ENCODE measurements around the gene SPIB. TPM values are rescaled to one million over a fixed set of nuclear protein-coding genes. Genes with fewer than 3 reads are reported as not detected.

The SPIB gene
- total and polyA plus RNA-seq, 2 of the 4 experiments (the other 2 are of a cell fraction) = not detected

DNA sequence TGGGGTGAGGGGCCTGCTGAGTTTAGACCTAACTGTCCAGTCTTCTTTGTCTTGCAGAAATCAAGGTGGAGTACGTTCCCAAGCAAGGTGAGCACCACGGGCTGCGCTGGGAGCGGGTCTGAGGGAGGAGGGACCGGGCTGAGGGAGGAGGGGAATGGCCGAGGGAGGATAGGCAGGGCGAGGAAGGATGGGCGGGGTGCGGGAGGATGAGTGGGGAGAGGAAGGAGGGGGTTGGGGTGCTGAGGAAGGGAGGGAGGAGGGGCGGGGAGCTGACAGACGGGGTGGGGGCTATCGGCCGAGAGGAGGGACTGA lies 32.4 kb downstream of the SPIB start:
- no peak overlapping the region for H2BK20ac ChIP-seq (ENCODE audit: low read depth, low read length)
- H3K9me1 ChIP-seq (ENCODE audit: insufficient read depth, low read length) = no peaks in the 10 kb centered on the region
- dilution Hi-C loops (cut with HindIII; ENCODE audit: low sequenced_read_pairs, unreplicated experiment) = no loop called here
- H3K27ac ChIP-seq (ENCODE audit: insufficient read depth, low read length) = no peak overlapping the region
- H4K20me1 ChIP-seq (ENCODE audit: insufficient read depth, low read length) = no peaks in the 10 kb centered on the region
- DNase-seq (no peak), ATAC-seq (ENCODE audit: low read depth) (no peak)
- no peak overlapping the region for H3K9ac ChIP-seq (ENCODE audit: low read depth, low read length)
- POLR2A ChIA-PET (ENCODE audit: unreplicated experiment) = no interaction called here
- H3K23ac ChIP-seq (ENCODE audit: low read depth, low read length) = no peak overlapping the region
- H2BK5ac ChIP-seq (ENCODE audit: low read depth, low read length, poor library complexity, severe bottlenecking) = no peak overlapping the region
- H3K36me3 ChIP-seq (ENCODE audit: control insufficient read depth, insufficient read depth, low read length) = no peaks in the 10 kb centered on the region
- H3K18ac ChIP-seq (ENCODE audit: low read depth, low read length) = no peak overlapping the region
- in situ Hi-C loops (cut with MboI; ENCODE audit: low sequenced_read_pairs) = no loop called here
- H3K4me1 ChIP-seq (ENCODE audit: control insufficient read depth, insufficient read depth, low read length) = no peaks in the 10 kb centered on the region
- no peak overlapping the region for H4K5ac ChIP-seq (ENCODE audit: low read depth, low read length)
- no peak overlapping the region for H4K8ac ChIP-seq (ENCODE audit: low read depth in 2 of 2, low read length in 2 of 2)
- no peak overlapping the region for H3K14ac ChIP-seq (replicated peaks; ENCODE audit: low read depth, low read length)
- no peaks in the 10 kb centered on the region for H3K79me1 ChIP-seq (ENCODE audit: low read depth in 1 of 2, low read length in 2 of 2)
- no peak overlapping the region for H3K4me3 ChIP-seq (ENCODE audit: insufficient read depth, low read depth, low read length)
- no peak for TF ChIP-seq FOS (IDR thresholded peaks at IDR 0.05; ENCODE audit: low read depth, low read length)
- TF ChIP-seq RCOR1 (IDR thresholded peaks at IDR 0.05; ENCODE audit: insufficient replicate concordance, low read length) = no peak
- no peak for TF ChIP-seq MXI1 (IDR thresholded peaks at IDR 0.05; ENCODE audit: borderline replicate concordance, low read depth, low read length)
- no TSS peak for BruUV-seq (replicated peaks)
- no peak overlapping the region for H3K4me2 ChIP-seq (ENCODE audit: low read depth, low read length)
- peaks cover 2% of the 10 kb centered on the region; the same call in 1 of the 2 replicates for H3K27me3 ChIP-seq (ENCODE audit: control insufficient read depth, insufficient read depth, low read length)
- CTCF ChIA-PET = no interaction called here
- no peak overlapping the region for H4K91ac ChIP-seq (ENCODE audit: insufficient read depth, low read depth, low read length)
- H2BK120ac ChIP-seq (ENCODE audit: low read depth, low read length) = no peak overlapping the region
- intact Hi-C loops (cut with micrococcal nuclease) = no loop called here
- H3K4ac ChIP-seq (ENCODE audit: low read depth, low read length) = no peak overlapping the region
- no peaks in the 10 kb centered on the region for H3K9me3 ChIP-seq (ENCODE audit: control insufficient read depth, insufficient read depth, low read length)
- H2AFZ ChIP-seq (replicated peaks; ENCODE audit: low read length, poor library complexity) = no peak overlapping the region
- no peak overlapping the region for H2AK5ac ChIP-seq (ENCODE audit: low read depth, low read length)
- no peak overlapping the region for H2BK15ac ChIP-seq (ENCODE audit: low read depth, low read length)
- H2AK9ac ChIP-seq (replicated peaks; ENCODE audit: low read depth, low read length, poor library complexity) = no peak overlapping the region
- 37% methylated on average over 6 of the region's 13 CpGs; no CpG with 5 or more reads in 1 of the 2 experiments for WGBS, 2 experiments (ENCODE audit: extremely low coverage in 2 of 2, insufficient read length in 1 of 2)
- H3K56ac ChIP-seq (ENCODE audit: extremely low read depth, insufficient read depth, low read length) = no peak overlapping the region
